ENCODE data around the gene CLDN18.

Gene CLDN18

DNA sequence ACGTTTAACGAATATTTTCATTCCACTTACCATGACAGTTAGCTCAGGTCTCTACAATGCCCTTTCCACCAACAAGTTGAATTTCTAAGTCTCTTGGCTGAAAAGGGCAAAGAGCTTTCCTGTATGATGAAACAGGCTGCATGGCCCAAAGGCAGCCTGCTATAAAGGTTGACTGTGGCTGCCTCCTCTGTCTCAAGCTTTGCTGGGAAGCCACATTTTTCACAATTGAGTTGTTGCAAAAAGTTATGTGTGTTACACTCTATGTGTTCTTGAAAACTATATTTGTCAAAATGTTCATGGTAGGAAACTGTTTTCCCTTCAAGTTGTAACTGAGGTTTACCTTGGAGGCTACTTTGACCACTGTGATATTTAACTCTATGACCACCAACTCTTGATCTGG, 56.0 kb downstream of the CLDN18 start:
- DNase-seq: no peak

DNA sequence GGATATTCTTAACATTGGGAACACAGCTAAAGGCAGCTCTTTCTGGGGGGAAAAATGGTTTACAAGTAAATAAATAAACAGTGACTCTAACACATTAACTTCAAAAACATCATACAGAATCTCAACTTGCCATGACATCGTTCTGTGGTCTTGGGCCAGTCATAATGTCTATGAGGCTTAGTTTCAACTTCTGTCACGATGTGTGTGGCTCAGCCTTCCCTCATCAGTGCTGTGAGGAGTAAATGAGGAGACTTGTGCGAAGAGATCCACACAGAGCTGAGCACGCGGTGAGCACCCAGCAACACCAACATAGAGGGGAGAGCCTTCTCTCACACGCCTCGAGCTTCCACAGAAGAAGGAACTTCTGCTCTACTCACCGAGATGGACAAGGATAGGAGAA, 56.4 kb downstream of the CLDN18 start:
- DNase-seq: no peak

DNA sequence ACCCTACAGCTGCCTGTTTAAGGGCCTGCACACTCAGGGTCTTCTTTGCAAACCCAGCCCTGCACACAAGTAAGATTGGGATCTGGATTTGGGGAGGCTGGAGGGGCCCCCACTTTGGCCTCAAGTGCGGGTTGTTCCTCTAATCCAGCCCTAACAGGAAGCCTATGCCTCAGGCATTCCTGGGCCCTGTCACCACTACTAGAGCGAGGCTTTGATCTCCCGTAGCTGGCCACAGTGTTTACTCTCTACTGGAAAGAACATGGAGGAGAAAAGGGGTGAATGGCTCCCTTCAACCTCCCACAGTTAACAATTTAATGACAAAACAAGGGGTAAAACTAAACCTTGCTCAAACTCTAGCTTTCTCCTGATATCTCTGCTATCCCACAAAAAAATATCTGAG, 57.0 kb downstream of the CLDN18 start:
- no peak for DNase-seq

DNA sequence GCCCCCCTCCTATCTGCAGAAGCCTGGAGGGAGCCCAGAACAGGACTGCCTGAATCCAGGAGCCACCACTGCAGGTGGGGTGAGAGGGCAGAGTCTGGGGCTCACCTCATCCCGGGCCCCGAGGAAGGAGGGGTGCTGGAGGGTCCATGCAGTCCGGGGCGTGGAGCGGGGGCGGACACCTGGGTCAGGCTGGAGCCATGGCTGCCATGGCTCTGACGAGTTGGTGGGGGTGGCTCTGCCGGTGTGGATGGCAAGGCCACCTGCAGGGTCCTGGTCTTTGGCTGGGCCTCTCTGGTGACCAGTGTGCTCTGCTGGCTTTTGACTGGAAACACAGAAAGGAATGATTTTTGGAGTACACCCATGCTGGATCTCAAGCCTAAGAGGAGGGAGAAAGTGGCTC, 58.1 kb downstream of the CLDN18 start:
- DNase-seq: no peak

DNA sequence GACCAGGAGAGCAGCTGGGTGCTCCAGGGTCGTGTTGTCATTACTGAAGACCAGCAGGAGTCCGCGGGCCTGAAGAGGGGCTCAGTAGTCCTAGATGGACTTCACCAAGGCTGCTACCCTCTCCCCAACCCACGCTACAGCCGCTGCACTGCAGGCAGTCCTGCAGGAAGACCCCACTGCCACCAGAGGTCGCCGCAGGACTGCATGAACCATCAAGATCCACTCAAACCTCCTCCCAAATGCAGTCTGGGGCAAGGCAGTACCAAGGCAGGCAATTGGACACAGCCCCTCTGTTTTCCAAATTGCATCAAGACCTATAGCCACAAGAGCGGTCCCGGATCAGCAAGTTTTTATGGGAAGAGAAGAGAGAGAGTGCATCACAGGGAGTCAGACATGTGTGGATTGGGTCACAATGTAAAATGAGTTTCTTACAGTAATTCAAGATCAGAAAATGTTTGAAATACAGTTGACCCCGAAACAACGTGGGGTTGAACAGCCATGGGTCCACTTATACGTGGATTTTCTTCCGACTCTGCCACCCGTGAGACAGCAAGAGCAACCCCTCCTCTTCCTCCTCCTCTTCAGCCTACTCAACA, 58.7 kb downstream of the CLDN18 start:
- peak; percentile 66 for DNase-seq

DNA sequence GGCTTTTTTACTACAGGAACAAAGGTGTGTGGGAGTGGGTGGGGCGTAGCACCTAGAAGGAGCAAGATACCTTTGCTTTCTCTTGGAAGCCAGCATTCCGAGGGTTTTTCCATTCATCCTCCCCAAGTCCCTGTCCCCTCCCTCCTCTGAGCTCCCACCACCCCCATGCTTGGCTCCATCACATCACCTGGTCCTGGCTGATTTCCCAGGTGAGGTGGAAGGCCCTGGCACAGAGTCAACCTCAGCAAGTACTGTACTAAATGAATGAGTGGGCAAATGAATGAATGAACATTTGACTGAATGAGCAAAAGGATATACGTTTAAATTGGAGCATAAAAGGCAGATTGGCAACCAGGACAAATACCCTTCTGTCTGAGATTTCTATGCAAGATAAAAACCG, 60.0 kb downstream of the CLDN18 start:
- no peak for DNase-seq

DNA sequence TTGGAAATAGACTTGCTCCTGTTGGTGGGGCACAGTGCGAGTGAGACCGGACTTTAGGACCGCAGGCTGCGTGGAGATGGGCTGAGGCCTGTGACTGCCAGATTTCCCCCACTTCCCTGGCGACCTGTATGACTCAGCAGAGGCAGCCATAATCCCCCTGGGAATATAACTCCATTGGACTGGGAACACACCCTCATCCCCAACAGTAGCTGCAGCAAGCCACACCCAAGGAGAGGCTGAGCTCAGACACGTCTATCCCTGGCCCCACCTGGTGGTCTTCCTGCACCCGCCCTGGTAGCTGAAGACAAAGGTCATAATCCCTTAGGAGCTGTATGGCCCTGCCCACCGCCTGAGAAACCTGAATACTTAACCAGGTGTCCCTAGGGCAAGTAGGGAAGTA, 62.8 kb downstream of the CLDN18 start:
- no peak for DNase-seq

DNA sequence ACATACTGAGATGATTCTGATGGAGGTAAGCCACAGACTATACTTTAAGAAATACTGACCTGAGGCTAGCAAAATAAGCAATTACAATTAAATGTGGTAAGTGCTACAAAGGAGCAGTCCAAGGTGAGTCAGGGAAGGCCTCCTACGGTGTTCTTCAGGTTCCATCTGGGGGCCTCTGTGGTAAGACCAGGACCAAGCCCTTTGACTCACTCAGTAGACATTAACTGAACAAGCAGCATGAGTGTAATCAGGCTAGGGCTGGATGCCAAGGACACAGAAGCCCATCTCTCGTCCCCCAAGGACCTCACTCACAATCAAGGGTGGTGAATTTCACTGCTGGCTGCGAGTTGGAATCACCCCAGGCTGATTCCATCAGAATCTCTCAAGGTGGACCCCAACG, 68.1 kb downstream of the CLDN18 start:
- no peak for DNase-seq

DNA sequence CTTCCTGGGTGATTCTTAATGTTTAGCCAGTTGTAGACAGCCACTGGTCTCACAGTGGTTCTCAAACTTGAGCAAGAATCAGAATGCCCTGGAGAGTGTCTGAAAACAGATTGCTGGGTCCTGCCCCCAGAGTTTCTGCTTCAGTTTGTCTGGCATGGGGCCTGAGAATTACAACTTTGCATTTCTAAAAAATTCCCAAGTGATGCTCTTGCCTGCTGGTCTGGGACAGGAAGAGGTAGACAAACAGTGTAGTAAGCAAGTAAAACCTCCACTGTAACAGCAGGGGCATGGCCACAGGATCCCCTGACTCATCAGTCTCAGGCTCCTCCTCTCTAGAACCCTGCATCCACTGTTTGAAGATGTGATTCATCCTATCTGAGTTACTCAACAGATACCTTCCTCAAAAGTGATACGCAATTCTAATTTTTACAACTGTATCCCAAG, 69.0 kb downstream of the CLDN18 start:
- no peak for DNase-seq

DNA sequence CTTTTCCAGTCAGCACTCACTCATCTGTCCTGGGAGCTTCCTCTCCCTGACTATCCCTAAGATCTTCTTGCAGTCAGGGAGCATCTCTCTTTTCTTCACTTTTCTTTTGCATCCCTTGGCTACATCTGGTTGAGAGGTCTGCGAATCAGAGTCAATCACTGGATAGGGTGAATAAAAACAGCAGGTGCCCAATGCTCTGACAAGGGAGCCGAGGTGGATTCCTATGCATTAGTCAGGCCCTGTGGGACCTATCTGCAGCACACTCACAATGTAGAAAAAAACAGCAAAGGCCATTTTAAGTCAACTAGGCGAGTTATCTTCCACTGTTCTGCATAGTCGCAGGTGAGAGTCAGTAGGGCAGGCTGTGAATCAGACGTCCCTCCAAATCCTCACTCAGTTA, 69.9 kb downstream of the CLDN18 start:
- no peak for DNase-seq

DNA sequence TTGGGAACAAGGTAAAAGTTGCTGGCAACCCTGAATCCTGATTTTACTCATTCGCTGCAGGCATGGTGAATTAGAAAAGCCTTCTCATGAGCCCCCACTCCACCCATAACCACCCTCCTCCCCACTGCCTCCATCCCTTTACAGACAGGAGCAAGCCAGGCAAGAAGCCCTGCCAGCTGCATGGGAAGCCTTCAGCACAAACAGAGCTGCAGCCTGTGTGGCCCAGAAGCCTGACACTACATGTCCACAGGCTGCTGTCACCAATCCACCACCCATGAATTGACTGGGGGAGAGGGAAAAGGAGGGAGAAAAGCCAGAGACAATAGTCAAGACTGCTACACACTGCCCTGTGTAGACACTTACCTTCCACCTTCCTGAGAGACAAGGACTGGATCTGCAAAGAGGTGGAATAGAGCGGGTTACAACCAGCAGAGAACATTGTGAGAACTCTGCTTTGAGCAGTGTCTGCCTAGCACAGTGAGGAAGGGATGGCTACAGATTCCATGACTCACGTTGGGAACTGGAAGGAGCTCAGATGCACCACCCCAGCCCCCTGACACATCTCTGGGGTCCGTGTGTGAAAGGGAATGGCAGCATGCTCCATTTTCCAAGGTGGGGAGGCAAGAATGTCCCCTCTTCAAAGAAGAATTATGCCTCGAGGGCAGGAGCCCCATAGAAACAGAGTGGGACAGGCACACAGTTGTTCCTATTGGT, 71.6 kb downstream of the CLDN18 start:
- no peak for DNase-seq

DNA sequence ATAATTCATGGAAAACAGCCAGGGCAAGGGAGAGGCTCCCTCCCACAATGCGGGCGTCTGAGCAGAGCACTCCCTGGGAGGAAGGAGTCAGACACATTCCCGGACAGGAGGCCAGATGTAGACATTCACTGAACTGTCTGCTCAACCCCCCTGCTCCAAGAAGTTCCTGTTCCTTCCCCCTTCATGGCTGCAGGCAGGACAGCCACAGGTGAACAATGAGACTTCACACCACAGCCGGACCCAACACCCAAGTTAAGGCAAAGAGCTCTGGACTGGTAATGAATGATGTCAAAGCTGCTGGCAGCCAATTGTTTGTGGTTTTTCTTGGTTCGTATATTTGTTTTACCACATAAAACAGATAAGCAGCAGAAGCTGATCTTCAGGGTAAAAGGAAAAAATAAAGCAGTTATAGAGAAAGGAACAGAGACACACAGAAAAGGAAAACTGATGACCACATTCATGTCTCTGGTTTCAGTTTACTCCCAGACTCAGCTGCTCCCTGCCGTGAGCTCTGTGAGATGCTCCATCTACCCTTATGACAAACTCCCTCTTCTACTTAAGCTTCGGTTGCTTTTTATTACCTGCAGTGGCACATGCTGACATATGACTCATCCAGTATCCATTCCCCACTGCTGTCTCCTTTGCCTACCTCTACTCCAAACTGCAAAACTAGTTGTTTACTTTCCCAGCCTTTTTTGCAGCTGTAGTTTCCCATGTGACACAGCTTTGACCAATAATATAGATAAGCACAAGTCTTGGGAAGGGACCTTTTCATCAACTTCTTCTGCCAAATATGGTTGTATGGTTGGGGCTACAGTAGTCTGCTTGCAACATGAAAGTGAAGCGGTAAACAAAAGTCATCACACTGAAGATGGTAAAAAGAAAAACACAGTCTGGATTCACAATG, 72.4 kb downstream of the CLDN18 start:
- DNase-seq: peak; percentile 5

DNA sequence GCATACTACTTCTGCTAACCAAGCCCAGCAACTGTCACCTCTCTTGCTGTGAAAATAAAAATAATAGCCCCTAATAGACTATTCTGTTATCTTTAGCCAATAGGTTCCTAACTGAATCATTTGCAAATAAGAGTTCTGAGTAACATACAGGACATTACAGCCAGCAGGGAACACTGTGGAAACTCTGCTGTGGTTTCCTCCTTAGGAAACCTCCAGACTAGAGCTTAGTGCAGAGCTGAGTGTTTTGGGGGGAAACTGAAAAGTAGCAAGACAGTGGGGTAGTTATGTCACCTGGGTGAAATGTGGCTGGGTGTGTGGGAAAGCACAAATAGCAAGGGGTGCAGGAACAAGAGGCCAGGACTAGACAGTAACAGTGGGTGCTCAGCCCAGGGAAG, 73.0 kb downstream of the CLDN18 start:
- no peak for DNase-seq

All from CD4-positive, alpha-beta T cell treated with Interleukin-17A for 1 hour (primary cell).